ENCODE data around the gene SLC10A4.

DNA sequence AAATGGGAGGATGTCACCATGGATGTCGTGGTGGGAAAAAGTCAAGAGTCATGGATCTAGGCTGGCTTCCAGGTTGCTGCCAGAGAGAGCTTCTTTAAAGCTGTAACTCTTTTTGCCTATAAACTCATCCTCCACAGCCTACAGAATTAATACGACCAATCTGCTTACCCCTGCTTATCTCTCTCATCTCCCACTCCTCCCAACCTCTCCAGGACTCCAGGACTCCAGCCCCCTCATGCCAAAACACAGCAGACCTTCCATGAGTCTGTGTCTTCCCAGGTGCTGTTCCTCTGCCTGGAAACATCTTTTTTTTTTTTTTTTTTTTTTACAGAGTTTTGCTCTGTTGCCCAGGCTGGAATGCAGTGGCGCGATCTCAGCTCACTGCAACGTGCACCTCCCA is 15.3 kb upstream of the SLC10A4 start:
- TF ChIP-seq, protein P1, sequence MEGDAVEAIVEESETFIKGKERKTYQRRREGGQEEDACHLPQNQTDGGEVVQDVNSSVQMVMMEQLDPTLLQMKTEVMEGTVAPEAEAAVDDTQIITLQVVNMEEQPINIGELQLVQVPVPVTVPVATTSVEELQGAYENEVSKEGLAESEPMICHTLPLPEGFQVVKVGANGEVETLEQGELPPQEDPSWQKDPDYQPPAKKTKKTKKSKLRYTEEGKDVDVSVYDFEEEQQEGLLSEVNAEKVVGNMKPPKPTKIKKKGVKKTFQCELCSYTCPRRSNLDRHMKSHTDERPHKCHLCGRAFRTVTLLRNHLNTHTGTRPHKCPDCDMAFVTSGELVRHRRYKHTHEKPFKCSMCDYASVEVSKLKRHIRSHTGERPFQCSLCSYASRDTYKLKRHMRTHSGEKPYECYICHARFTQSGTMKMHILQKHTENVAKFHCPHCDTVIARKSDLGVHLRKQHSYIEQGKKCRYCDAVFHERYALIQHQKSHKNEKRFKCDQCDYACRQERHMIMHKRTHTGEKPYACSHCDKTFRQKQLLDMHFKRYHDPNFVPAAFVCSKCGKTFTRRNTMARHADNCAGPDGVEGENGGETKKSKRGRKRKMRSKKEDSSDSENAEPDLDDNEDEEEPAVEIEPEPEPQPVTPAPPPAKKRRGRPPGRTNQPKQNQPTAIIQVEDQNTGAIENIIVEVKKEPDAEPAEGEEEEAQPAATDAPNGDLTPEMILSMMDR (IDR thresholded peaks at IDR 0.05) = no peak
- no peak for TF ChIP-seq POLR2A (IDR thresholded peaks at IDR 0.05)

All from prostate gland (tissue), 2 donors.